ENCODE data around the gene DYNC1H1.

DYNC1H1 gene

DNA sequence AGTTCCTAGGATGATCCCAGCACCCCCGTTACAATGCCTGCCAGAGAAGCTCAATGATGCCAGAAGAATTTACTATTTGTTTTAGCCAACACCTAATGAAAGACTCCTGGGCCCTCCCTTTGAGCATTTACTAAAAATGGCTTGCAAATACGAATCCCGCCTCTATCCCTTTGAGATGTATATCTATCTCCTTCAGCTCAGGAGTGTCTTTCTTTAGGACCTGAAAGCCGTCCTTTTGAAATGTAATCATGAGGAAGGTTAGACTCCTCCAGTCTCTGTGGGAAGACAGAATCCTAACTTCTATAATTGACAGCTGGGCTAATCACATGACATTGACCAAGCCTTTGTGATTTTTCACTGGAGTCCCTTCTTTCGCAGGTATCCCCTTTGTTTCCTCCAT is 19.2 kb upstream of the DYNC1H1 start:
- DNase-seq = no peak

DNA sequence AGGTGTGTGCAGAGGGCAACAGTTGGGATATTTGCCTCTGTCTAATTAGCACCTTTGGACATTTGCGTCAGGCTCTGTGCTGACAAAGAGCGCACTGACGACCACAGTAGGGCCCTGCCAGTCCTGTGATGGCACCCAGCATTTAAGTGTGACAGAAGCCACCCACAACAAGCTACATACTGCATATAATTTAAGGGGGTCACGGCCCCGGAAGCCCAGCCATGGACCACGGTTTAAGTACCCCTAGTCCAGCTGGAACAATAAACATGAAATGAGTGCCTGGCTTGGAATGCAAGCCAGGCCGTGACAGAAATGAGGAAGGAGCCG is 16.8 kb upstream of the DYNC1H1 start:
- DNase-seq = no peak

DNA sequence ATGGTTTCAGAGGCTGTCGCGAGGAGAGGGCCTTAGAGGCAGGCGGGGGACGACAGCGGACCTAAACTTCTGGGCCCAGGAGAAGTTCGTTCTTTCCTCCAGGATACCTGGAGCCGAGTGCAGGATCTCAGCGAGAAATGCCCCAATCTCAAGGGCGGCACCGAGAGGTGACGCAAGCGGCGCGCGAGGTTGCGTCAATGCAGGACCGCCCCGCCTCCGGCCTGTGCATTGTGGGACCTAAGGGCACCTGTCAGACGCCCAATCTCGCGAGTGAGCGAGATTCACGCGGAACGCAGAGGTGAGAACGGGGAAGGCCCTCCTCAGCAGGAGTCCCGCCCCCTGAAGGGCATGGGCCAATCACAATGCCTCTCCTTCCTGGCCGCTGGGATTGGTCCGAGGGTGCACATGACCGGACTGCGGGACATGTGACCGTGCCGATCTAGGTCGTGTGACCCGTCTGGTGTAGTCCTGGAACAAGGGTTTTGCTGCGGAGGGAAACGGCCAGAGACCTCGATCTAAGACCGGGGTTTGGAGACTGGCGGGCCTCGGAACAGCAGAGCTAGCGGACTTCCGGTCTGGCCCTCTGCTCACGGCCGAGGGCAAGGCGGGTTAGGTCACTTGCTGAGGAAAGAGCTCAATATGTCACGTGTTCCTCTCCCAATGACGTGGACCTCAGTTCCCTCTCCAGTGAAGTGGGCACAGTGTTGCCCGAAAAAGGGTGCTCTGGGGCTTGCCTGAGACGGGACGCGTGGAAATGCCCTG is 16.3 kb upstream of the DYNC1H1 start:
- peak; percentile 100 for DNase-seq

DNA sequence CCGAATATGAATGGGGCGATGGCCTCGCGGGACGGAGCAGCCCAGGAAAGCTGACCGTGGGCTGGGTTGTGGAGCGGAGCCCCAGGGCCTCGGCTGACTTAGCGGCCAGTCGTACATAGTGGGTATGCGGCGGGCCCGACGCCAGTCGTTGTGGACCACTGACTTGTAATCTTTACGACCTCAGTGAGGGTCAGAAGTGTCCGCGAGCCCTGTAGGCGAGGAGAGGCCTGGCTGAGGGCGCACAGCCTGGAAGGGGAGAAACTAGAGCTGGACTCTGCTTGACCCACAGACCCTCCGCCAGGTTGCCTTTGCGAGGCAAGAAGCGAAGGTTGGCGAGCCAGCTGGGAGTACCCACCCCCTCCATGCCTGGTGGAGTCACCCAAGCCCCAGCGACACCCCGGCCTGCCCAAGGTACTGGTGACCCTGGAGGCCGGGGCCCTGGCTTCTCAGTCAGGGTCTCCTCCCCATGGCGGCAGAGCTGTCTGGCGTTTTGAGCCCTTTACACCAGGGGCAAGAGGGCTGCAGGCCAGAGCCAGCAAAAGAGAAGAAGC is 15.6 kb upstream of the DYNC1H1 start:
- DNase-seq = no peak

DNA sequence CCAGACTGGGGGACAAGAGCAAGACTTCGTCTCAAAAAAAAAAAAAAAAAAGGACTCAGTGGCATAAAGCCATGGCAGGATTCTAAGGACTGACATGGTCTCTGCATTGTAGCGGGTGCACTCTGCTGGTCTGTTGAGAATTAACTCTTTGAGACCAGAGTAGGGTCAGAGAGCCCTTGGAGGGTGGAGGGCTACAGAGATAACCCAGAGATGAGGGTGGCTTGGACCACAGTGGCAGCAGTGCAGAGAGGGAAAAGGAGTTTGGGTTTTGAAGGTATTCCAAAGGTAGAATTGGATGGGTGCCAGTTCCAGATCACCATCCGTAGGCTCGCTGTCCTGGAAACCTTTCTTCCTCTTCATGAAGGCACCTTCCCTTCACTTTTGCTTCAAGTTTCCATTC is 14.3 kb upstream of the DYNC1H1 start:
- DNase-seq = no peak

DNA sequence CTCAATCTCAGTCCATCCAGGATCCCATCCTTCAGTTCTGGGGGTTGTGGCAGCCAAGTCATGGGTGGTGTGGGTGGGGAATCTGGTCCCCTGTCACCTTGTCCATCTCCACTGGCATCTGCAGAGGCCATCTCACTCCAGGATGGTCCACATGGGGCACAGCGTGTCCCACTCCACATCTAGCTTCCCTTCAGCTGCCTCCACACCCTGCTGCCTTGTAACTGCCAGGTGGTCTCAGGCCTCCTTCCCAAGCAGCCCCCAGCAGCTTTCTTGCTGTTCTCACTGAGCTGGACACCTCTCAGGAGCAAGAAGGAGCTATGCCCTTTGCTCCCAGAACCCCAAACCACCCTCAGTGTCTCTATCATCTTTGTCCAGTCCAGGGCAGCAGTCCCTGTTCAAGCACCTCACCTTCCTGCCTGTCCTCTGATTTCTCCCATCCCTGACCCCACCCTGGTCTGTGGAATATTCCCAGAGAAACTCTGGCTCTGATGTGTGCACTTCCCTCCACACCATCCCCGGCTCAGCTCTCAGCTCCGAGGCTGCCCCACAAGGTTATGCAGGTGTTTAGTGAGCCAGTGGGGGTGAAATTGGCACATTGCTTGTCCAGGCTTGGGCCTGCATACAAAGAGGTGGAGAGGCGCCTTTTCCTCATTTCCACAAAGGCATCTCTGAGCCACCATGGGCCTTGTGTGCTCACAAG is 13.7 kb upstream of the DYNC1H1 start:
- DNase-seq = no peak

DNA sequence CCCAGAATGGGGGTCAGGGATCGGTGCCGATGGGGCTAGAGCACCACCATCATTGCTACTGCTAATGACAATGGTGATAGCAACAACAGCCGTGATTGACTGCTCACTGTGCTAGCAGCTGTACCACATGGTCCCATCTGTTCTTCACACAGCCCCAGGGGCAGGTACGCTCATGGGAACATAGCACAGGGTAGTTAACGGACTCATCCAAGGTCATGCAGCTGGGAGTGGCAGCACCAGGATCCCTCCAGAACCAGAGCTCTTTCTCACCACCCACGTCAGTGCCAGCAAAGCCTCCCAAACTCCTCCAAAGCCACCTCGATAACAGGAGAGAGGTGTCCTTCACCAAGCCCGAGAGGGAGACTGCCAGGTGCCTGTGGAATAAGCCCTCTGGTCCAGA is 11.2 kb upstream of the DYNC1H1 start:
- no peak for DNase-seq

DNA sequence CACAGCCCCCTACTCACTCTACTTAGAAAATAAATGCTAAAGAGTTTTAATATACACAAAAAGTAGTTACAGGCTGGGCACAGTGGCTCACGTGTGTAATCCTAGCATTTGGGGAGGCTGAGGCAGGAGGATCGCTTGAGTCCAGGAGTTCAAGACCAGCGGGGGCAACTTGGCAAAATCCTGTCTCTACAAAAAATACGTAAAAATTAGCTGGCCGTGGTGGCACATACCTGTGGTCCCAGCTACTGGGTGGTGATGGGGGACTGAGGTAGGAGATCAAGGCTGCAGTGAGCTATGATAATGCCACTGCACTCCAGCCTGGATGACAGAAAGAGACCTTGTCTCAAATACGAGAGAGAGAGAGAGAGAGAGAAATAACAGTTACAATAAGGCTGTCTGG is 9.9 kb upstream of the DYNC1H1 start:
- no peak for DNase-seq

DNA sequence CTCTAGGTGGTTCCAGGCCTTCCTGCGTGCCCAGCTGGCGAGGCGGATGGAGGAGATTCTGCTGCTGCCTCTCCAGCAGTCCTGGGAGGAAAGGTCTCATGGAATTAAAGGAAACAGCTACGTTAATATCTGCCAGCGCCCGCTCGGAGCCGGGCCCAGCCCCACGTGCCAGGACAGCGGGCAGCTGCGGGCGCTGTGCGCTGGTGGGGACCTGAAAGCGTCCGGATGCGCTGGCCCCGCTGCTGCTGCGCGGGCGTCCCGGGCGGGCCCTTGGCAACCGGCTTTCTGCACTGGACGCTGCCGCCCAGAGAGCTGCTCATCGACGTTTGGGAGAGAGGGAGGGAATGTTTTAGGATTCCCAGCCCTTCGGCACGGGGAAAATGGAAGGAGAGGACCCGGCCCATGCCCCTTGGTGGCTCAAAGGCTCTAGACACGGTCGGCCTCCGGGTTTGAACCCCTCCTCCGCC is 8.6 kb upstream of the DYNC1H1 start:
- DNase-seq = no peak

DNA sequence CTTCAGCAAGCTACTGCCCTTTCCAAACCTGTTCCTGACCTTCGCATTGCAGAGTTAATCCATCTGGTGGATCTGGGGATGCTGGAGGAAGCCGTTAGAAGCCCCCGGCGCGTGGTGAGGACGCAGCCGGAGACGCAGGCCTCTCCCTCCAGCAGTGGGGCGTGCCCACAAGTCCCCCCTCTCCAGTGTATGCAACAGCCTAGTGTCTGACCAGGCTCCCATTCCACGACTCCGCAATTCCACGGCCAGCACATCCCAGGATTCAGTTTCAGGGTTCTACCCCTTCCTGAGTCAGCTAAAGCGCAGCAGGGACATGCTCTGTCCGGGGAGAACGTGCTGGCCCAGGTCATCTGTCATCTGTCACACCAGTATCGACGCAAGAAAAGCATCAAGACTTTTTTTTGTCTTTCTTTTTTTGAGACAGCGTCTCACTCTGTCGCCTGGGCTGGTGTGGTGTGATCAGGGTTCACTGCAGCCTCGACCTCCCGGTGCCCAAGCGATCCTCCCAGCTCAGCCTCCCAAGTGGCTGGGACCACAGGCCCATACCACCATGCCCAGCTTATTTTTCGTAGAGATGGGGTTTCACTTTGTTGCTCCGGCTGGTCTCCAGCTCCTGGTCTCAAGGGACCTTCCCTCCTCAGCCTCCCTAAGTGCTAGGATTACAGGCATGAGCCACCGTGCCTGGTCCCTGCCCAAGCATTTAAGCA is 8.0 kb upstream of the DYNC1H1 start:
- DNase-seq = no peak

DNA sequence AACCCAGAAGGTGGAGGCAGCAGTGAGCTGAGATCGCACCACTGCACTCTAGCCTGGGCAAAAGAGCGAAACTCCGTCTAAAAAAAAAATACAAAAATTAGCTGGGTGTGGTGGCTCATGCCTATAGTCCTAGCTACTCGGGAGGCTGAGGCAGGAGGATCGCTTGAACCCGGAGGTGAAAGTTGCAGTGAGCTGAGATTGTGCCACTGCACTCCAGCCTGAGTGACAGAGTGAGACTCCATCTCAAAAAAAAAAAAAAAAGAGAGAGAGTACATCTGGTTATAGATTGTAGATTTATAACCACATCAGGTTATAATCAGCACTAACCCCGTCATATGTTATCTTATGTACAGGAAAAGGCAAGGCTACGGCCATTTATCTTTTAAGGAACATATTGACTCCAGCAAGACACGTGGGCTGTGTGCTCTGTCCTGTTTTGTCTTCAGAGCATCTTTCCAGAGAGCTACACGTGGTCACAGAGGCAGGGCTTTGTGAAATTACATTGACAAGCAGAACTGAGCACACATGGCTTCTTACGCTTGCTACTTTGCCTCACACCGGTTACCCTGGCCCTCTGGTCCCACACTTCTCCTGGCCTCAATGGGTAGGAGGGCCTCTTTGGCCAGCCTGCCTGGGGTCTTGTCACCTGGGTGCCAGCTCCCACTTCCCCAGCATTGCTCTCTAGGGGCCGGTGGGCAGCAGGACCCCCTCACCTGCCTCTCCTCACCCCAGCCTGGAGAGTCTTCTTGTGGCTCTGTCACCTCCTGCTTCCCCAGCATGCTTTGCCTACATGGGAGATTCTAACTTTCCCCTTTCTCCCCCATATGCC is 6.8 kb upstream of the DYNC1H1 start:
- DNase-seq = no peak

DNA sequence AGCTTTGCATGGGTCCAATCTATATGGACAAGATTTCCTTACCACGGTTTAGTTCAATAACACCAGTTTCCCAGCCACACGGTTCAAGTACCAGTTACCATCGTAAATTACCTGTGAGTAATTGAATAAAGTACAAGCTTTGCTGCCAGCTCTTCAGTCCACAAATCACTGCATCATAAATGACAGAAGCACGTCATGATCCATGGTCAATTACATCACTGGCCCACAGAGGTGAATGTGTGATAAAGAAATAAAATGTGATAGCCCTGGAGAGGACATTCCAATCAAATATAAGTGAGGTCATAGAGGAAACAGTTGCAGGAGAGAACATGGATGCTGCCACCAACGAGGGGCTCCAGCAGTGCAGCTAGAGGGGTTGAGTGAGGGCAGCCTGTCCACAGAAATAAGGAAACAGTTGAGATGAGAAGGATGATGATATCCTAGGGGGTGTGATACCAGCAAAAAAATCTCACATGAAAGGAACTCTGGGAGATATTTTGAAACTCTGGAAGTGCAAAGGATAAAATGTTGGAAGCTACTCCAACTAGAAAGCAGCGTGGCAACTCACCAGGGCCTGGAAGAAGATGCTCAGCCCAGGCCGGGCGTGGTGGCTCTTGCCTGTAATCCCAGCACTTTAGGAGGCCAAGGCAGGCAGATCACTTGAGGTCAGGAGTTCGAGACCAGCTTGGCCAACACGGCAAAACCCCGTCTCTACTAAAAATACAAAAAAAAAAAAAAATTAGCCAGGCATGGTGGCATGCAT is 5.8 kb upstream of the DYNC1H1 start:
- no peak for DNase-seq

DNA sequence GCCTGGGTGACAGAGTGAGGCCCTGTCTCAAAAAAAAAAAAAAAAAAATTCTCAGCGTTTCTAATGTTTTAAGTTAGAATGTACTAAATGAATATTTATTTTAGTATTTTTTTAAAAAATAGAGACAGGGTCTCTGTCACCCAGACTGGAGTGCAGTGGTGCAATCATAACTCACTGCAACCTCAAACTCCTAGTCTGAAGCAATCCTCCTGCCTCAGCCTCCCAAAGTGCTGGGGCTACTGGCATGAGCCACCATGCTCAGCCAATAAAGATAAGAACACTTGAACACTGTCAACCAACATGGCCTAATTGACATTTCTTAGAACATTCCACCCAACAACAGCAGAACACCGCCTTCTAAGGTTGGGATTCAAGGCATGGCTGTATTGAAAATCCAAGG is 5.1 kb upstream of the DYNC1H1 start:
- DNase-seq = no peak

DNA sequence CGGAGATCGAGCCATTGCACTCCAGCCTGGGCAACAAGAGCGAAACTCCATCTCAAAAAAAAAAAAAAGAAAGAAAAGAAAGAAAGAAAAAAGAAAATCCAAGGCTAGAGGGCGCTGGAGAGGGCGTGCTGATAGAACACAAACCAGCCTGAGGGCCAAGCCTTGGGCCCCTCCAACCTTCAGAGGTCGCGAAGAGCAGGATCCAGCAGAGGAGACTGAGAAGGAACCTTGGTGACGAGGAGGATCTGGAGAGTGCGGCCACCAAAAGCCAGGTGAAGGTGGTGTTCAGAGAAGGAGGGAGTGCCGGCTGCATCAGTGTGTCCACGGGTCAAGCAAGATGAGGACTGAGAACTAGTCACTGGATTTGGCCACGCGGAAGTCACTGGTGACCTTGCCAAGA is 4.1 kb upstream of the DYNC1H1 start:
- peak; percentile 11 for DNase-seq

DNA sequence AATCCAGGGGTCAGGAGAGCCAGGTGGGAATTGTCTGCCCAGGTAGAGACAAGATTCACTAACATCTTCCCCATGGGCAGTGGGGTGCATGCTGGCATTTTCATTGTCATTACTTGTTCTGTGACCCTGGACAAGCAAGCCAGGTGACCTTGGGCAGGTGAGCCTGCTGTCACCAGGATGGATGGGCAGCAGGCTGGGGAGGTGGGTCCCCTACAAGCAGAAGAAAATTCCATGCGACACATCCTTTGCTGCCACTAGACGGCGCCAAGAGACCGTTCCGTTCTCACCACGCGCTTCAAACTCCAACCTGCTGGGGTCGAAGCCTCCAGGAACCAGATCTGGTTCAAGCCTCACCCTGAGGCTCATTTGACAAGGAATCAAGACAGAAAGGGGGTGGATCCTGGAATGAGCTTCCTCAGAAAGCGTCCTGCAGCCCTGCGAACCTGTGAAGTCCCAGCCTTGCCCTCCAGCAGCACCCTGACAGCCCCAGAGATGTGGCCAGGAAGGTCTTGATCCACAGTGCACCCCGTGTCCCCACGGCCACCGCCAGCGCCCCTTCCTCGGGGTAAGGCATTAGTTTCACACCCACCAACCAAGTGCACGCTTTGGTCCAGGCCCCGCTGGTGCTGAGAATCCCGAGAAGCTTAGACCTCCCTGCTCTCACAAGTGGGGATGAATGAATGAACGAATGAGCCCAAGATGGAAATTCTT is 3.2 kb upstream of the DYNC1H1 start:
- DNase-seq = peak; percentile 76

DNA sequence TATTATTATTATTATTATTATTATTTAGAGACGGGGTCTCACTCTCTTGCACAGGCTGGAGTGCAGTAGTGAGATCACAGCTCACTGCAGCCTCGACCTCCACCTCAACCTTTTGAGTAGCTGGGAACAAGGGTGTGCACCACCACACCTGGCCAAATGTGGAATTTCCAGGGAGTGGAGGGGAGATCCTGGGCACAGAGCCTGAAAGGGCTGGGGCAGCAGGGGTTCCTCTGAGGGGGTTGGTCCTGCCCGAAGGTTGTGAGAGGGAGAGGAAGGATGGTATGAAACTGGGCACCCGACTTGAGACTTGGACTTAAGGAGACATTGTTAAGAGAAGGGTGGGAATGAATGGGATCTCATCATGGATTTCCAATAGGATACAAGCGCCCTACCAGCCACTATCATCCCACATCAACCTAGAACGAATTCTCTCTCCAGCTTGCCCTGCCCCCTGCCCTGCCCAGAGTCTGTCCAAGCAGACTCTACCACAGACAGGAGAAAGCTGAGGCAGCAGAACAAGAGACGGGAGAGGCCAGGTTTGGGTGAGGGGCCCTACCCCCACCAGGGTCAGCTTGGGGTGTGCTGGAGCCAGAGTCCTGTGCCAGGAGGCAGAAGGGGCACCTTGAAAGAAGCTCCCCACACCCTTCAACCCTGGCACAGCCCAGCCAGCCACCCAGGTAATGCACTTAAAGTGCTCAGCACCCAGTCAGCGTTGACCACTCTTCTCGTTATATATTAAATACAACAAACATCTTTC is 2.4 kb upstream of the DYNC1H1 start:
- no peak for DNase-seq

DNA sequence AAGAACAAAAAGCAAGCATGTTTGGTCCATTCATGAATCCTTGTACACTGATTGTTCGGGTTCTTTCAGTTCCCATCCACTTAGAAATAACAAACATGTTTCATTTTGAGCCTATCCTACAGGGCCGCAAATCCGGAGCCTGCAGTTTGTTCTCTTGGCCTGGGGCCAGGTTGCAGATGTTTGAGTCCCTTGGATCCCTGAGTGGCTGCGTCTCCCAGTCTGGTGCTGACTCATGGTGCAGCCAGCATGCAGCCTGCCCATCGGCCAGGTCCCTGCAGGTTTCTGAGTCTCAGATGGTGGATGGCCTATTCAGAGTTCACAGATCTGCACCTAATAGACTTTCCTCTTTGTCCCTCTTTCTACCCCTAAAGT is 1.9 kb upstream of the DYNC1H1 start:
- DNase-seq = no peak

DNA sequence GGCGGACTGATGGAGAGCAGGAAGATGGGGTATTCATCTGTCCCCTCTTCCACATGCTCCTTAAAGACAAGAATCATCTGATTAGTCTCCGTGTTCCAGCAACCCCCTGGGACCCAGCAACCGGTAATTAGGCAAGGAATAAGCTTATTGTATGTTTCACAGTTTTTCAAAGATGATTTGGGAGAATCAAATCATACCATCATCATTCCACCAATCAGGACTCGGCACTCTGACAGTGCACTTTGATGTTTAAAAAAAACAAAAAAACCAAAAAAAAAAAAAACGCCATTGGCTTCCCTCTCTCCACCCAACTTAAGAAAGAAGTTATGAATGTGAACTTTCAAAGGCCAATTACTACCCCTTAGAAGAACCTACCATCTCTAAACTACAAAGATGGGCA is 1.3 kb upstream of the DYNC1H1 start:
- DNase-seq = no peak

DNA sequence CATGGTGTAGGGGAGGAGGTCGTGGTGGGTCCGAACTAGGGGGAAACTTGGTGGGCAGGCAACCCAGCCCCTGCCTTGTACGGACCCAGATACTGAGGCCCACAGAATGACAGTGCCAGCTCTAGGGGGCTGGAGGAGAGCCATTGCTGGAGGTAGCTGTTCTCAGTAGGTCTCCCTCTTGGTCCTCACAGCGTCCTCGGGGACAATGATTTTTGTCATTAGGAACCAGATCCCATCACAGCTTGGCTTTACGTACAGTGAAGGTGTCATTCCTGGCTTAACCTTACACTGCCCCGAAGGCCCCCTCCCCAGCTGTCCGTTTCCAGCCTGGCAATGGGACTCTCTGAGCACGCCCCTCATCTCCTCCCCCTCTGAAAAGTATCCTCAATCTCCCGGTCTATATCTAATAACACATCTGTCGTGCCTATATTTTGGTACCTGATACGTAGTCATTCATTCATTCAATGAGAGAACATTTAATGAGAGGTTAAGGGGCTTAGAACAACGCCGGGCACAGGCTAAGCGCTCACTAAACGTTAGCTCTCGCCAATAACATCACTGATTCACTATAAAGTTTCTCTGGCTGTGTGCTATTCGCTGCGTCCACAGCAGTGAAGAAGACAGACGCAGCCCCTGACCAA is 597 bp upstream of the DYNC1H1 start:
- no peak for DNase-seq

DNA sequence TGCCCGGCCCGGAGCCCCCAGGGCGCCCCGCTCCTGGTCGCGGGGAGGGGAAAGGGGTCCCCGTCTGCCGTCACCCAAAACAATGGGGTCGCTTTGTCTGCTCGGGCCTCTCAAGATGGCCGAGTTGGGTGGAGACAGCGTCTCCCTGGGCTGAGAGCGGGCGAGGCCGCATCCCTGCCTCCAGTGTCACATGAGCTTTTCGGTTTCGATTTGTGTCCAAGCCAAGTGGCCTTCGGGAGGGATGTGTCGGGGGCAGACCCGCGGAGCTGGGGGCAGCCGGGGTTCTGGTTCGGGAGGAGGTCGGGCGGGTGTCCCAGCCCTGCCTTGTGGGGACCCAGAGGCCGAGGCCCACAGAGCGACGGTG is 790 bp downstream of the DYNC1H1 start:
- peak; percentile 66 for DNase-seq

Data from CD4-positive, alpha-beta T cell treated with Interleukin-4 for 4 hours (primary cell).